Mucosa of stomach (tissue), 1 donor: ENCODE data around the gene ALOX5.

Experiments
- H3K27me3 ChIP-seq: one replicate; pipeline ENCODE4 v1.7.0; 2013; ENCODE audit warnings: mild to moderate bottlenecking, low read length; ENCODE audit not compliant: control insufficient read depth, insufficient read depth
- H3K36me3 ChIP-seq: one replicate; pipeline ENCODE4 v1.7.0; 2013; ENCODE audit warnings: low read length; ENCODE audit not compliant: control insufficient read depth, insufficient read depth
- H3K4me1 ChIP-seq: one replicate; pipeline ENCODE4 v1.7.0; 2013; ENCODE audit warnings: mild to moderate bottlenecking, low read length; ENCODE audit not compliant: control insufficient read depth, insufficient read depth
- H3K4me3 ChIP-seq: one replicate; pipeline ENCODE4 v1.7.0; 2013; ENCODE audit warnings: low read length
- H3K9ac ChIP-seq: one replicate; pipeline ENCODE4 v1.7.0; 2013; ENCODE audit warnings: mild to moderate bottlenecking, low read length, moderate library complexity
- H3K9me3 ChIP-seq: one replicate; pipeline ENCODE4 v1.7.0; 2013; ENCODE audit warnings: mild to moderate bottlenecking, low read length, moderate library complexity; ENCODE audit not compliant: control insufficient read depth
- donor health status: Pancreatic carcinoma.

The ALOX5 gene

DNA sequence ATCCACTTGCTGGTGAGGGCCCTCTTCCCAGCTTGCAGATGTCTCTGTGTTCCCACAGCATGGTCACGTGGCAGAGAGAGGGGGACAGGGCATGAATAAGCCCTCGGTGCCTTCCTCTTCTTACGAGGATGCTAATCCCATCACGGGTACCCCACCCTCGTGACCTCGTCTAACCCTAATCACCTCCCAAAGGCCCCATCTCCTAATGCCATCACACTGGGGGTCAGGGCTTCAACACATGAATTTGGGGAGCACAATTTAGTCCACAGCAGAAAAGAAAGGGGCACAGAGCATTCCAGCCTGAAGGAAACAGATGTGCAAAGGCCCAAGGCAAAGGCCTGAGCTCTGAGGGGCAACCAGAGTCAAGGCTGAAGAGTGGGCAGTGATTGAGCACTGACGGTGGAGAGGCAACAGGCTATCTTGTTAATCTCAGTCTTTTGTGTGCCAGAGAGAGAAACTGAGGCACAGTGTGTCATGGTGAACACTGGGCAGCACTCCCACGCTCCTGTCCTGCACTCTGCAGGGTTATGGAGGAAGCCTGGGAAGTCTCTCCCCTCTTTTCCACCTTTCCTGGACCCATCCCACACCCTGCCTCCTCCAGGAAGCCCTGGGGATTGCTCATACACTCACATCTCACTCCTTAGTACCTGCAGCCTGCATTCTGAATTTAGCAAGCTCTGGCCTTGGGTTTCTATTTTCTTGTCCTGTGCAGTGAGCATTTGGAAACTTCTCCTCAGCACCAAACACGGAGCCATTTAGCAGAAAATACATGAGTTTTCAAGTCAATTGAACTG lies 49.0 kb downstream of the ALOX5 start:
- no peaks in the 10 kb centered on the region for H3K9me3 ChIP-seq
- no peaks in the 10 kb centered on the region for H3K36me3 ChIP-seq
- H3K27me3 ChIP-seq = no peaks in the 10 kb centered on the region
- peaks cover 29% of the 10 kb centered on the region for H3K4me1 ChIP-seq
- no peak overlapping the region for H3K9ac ChIP-seq
- no peak overlapping the region for H3K4me3 ChIP-seq

DNA sequence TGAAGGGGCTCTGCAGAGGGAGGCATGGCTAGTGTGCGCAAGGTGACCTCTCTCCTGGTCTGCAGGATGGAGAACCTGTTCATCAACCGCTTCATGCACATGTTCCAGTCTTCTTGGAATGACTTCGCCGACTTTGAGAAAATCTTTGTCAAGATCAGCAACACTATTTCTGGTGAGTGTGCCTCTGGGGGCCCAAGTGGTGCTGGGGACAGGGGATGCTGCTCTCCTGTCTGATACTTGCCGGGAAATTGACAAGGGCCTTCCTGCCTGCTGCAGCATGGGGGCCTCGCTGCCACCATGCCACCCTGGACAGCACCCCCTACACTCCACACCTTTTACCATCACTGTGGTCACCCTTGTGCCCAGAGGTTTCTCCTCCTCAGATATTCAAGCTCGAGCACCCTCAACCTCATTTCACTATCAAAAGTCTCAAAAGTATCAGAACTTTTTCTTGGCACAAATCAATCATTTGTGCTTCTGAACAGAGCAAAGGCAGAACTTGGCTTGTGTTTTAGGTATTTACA lies 50.0 kb downstream of the ALOX5 start:
- H3K9ac ChIP-seq = no peak overlapping the region
- no peaks in the 10 kb centered on the region for H3K9me3 ChIP-seq
- H3K36me3 ChIP-seq = no peaks in the 10 kb centered on the region
- H3K4me3 ChIP-seq = no peak overlapping the region
- H3K4me1 ChIP-seq = peaks cover 25% of the 10 kb centered on the region
- peaks cover 7% of the 10 kb centered on the region for H3K27me3 ChIP-seq

DNA sequence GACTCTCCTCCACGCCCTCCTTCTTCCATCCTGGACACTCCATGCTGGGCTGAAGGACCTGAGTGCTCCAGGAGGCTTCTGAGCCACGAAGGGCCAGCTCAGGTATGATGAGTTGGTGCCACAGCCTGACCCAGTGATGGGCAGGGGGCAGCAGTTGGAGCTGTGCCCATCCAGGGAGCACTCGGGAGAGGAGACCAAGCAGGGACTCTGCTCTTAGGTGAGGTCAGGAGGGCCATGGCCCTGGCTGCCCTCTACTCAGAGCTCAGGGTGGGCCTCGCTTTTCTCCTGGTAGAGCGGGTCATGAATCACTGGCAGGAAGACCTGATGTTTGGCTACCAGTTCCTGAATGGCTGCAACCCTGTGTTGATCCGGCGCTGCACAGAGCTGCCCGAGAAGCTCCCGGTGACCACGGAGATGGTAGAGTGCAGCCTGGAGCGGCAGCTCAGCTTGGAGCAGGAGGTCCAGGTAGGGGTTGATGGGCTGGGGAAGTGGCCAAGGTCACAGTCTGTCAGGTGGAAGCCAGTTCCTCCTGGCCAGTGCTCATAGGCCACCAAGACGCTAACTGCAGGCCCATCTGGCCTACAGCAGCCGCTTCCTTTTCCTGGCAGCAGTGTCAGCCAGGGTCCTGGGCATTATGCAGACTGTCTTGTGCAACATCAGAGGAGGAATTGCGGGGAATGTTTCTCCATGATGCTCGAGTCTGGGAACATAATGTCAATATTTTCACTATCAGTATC lies 50.8 kb downstream of the ALOX5 start:
- no peak overlapping the region for H3K4me3 ChIP-seq
- H3K9ac ChIP-seq = no peak overlapping the region
- H3K4me1 ChIP-seq = peaks cover 25% of the 10 kb centered on the region
- peaks cover 7% of the 10 kb centered on the region for H3K27me3 ChIP-seq
- H3K36me3 ChIP-seq = no peaks in the 10 kb centered on the region
- no peaks in the 10 kb centered on the region for H3K9me3 ChIP-seq

DNA sequence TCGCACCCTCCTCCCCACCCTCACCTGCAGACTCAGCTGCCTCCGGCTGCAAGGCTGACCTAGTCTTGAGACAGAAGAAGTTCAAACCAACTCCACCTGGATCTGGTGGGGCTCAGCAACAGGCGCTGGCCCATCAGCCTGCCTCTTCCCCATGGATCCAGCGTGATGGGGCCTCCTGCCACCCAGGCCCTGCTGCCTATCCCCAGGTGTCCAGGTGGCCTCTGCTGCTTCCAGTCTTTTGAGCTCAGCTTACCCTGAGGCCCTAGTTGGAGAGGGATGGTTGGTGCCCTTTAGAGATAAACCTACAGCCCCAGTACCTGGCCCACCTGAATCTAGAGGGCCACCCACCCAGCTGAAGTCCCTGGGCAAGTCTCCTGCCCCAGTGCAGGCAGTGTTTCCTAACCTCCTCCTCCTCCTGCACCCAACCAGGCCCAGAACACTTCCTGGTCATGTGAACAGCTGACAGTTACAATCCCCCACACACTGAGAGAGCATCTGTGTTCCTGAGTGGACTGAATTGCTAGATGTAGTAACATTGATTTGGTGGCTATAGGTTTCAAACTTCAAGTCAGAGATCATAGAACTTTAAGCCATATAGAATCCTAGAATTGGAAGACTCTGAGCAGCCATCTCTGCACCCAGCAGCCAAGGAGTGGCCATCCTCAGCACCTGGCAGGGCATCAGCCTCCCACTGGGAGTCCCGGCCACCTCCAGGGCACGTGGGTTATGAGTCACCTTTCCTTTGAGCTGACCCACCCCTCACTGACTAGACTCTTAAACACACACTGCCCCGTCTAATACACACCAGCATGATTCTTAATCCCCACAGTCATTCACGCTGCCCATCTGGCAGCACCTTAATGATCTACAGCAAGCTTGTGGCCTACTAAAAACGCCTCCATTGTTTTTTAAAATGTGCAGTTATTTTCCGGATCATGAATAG lies 51.9 kb downstream of the ALOX5 start:
- no peak overlapping the region for H3K4me3 ChIP-seq

DNA sequence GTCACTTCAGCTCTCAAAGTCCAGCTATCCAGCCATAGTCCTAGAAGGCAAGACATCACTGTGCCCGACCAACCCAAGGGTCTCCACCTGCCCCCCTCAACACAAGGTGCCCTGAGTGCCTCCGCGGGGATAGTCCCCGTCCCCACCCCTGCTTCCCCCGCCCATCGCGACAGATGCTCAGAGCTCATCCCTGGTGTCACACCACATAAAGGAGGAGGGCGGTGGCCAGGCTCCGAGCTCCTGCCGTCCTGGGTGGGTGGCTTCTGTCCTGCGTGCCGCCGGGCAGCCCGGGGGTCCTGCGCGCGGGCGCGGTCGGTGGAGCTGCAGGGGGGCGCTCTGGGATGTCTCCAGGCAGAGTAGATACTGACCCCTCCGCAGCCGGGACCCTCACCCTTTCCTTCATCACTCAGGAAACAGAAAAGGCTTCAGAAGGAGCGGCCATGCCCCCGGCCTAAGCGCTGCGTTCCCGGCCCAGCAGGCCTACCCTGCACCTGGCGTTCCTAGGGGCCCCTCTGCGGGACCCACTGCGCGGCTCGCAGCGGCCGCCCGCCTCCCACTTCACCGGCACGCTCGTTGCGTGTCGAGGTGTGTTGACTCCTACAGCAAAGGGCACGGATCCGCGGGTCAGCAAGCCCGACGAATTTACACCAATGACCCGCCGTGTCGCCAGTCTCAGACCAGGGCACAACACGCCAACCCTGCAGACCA lies 53.4 kb downstream of the ALOX5 start:
- no peaks in the 10 kb centered on the region for H3K9me3 ChIP-seq
- H3K9ac ChIP-seq = no peak overlapping the region
- H3K27me3 ChIP-seq = peaks cover 7% of the 10 kb centered on the region
- H3K4me1 ChIP-seq = peaks cover 15% of the 10 kb centered on the region
- no peak overlapping the region for H3K4me3 ChIP-seq
- H3K36me3 ChIP-seq = no peaks in the 10 kb centered on the region

More for the DNA sequence above, 51.9 kb downstream of the ALOX5 start:
- Histone ChIP-seq H3K36me3 (no peaks in the 10 kb centered on the region), H3K9ac (no peak overlapping the region), H3K4me1 (peaks cover 17% of the 10 kb centered on the region), H3K27me3 (peaks cover 7% of the 10 kb centered on the region), H3K9me3 (no peaks in the 10 kb centered on the region)

DNA sequence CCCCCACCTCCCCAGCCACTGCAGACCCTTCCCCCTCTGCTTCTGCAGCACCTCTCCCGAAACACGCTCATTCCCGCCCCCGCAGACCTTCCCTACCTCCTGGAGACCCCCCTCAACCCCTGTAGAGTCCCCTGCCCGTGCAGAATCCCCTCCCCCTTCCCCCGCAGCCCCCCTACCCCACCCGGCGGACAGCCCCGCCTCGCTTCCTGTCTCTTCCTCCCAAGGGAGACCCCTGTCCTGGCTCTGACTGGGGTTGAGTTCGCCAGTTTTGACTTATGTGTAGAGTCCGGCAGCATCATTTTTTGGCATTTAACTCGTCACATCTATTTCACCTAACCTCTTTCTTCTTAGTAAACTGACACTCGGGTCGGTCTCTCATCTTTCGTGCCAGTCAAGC lies 54.0 kb downstream of the ALOX5 start:
- Histone ChIP-seq H3K9me3 (no peaks in the 10 kb centered on the region), H3K4me3 (no peak overlapping the region), H3K27me3 (peaks cover 7% of the 10 kb centered on the region), H3K36me3 (no peaks in the 10 kb centered on the region), H3K9ac (no peak overlapping the region), H3K4me1 (peaks cover 15% of the 10 kb centered on the region)

DNA sequence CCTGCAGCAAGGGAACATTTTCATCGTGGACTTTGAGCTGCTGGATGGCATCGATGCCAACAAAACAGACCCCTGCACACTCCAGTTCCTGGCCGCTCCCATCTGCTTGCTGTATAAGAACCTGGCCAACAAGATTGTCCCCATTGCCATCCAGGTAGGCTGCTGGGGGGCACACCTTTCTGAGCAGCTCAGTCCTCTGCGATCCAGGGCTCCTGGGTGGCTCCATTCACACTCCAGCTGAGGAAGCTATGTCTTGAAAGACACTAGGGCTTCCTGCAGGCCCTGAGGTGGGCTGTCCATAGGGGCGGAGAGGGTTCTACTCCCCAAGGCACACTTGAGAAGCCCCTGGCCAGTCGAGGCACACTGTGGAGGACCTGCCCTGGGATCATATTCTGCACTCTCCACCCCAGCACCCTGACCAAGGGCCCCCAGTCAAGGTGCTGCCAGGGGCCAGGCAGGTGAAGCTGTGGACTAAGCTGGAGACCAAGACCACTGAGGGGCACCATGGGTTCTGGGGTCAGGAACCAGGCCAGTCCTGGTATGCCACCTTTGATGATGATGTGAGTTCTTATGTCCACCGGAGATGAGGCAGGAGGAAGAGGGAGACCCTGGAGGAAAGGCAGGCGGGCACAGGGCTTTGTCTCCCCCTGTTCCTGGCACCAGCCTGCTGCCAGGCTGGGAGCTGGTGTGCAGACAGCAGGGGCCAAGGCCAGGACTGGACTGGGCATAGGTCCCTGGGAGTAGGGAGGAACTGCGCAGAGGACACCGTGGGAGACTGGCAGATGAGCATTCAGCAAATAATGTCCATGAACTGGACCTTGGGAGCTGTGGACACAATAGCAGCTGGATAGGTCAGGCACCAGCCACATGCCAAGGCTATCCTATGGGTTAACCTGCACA lies 54.8 kb downstream of the ALOX5 start:
- Histone ChIP-seq H3K4me3 (no peak overlapping the region), H3K36me3 (no peaks in the 10 kb centered on the region), H3K9me3 (no peaks in the 10 kb centered on the region), H3K27me3 (peaks cover 7% of the 10 kb centered on the region), H3K4me1 (peaks cover 15% of the 10 kb centered on the region), H3K9ac (no peak overlapping the region)

DNA sequence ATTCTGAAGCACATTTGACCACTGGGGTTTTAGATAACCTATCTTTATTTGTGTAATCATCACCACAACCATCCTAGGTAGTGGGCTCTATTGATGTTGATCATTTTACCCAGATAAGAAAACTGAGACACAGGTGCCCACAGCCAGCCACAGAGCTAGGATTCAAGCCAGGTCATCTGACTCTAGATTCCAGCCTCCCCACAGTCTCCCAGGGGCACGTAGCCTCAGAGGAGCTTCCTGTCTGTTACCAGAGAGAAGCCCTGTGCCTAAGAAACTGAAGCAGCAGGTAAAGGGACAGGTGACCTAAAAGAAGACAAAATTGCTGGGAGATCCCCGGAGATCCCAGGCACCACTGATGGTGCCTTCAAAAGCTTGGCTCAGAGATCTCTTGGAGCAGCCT lies 55.8 kb downstream of the ALOX5 start:
- H3K9ac ChIP-seq = no peak overlapping the region
- H3K36me3 ChIP-seq = no peaks in the 10 kb centered on the region
- peaks cover 15% of the 10 kb centered on the region for H3K4me1 ChIP-seq
- H3K27me3 ChIP-seq = peaks cover 7% of the 10 kb centered on the region
- H3K4me3 ChIP-seq = no peak overlapping the region
- no peaks in the 10 kb centered on the region for H3K9me3 ChIP-seq

DNA sequence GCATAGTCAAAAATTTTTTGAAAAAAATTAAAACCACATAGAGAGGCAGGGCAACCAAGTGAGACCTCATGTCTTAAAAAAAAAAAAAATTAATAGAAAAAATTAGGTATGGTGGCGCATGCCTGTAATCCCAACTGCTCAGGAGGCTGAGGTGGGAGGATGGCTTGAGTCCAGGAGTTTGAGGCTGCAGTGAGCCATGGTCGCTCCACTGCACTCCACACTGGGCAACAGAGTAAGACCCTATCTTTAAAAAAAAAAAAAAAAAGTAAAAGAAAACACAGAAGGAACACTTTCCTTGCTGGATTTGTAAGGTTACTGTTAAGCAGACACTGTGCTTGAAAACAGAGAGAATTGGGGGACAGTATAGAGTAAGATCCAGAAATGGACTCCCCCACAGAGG lies 58.1 kb downstream of the ALOX5 start:
- Histone ChIP-seq H3K9ac (no peak overlapping the region), H3K4me1 (no peaks in the 10 kb centered on the region), H3K9me3 (no peaks in the 10 kb centered on the region), H3K4me3 (no peak overlapping the region), H3K36me3 (no peaks in the 10 kb centered on the region), H3K27me3 (peaks cover 7% of the 10 kb centered on the region)

DNA sequence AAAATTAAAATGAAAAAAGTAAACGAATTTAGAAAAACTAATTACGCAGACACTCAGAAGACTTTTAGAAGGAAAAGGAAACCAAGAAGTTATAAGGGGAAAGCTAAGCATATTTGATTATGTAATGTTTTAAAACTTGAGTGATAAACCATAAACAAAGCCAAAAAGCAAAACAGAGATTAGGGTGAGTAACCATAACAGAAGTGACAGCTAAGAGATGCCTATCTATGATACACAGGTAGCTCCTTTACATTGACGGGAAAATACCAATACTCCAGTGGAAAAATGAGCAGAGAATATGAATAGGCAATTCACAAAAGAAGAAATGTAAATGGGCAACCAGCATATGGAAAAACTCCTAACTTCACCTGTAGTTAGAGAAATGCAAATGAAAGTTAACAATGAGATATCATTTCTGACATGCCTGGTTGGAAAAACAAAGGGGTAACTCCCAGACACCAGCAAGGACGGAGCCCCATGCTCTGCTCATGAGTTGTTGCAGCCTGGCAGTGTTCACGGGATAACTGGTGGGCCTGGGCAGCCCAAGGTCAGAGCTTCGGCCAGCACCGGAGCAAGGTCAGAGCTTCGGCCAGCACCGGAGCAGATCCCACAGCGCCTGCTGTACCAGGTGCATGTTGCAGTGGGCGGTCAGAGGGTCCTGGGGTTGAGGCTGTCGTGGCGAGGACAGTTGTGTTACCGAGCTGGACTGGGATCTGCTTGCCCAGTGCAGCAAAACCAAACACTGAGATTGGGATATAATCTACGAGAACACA lies 58.9 kb downstream of the ALOX5 start:
- Histone ChIP-seq H3K36me3 (no peaks in the 10 kb centered on the region), H3K4me1 (no peaks in the 10 kb centered on the region)

More for the DNA sequence above, 58.9 kb downstream of the ALOX5 start:
- peaks cover 7% of the 10 kb centered on the region for H3K27me3 ChIP-seq
- H3K4me3 ChIP-seq = no peak overlapping the region
- H3K9ac ChIP-seq = no peak overlapping the region
- no peaks in the 10 kb centered on the region for H3K9me3 ChIP-seq
